Left lung (tissue), 10 donors: ENCODE data around the gene DNAJC6. TPM values are rescaled to one million over a fixed set of nuclear protein-coding genes. Genes with fewer than 3 reads are reported as not detected.
"Not testable (repeated sequence)": the region's sequence is repeated elsewhere in the genome, so short reads cannot be mapped to it uniquely, and the experiment has no call there.

Experiments used
- ATAC-seq: fragments of 200-7000 bp; cut with Tn5 transposase; one replicate; pipeline ENCODE4 v1.9.1; 2020; ENCODE audit warnings: moderate library complexity
- DNase-seq, 4 donors: peaks; one replicate each; pipeline ENCODE4 v3.0.0-alpha.2; 2013 to 2020
- H3K27ac ChIP-seq, 2 donors: fragments of 200-600 bp; sonication (generic) in 1 of 2; one replicate each; pipeline versions ENCODE4 v1.5.0 to v1.8.0; 2020 to 2021
- H3K27me3 ChIP-seq, 2 donors: fragments of 200-600 bp; sonication (generic) in 1 of 2; one replicate each; pipeline versions ENCODE4 v1.5.0 to v1.8.0; 2020 to 2021
- H3K36me3 ChIP-seq, 2 donors: fragments of 200-600 bp; sonication (generic) in 1 of 2; one replicate each; pipeline versions ENCODE4 v1.5.0 to v1.8.0; 2020 to 2021
- H3K4me1 ChIP-seq, 2 donors: fragments of 200-600 bp; one replicate each; pipeline ENCODE4 v1.8.0; 2021
- H3K4me3 ChIP-seq, 2 donors: fragments of 200-600 bp; sonication (generic) in 1 of 2; one replicate each; pipeline versions ENCODE4 v1.5.0 to v1.8.0; 2020 to 2021; ENCODE audit warnings: mild to moderate bottlenecking in 1 of 2
- H3K9me3 ChIP-seq, 2 donors: fragments of 200-600 bp; sonication (generic) in 1 of 2; one replicate each; pipeline versions ENCODE4 v1.5.0 to v1.8.0; 2020 to 2021
- intact Hi-C, 2 donors: fragments of 100-400 bp; cut with DNase I; formaldehyde crosslinking; loops; one replicate each; pipeline versions ENCODE4 v1.11.2 to v1.14.2; 2022
- polyA plus RNA-seq, 6 donors: library from polyadenylated mRNA; unstranded; fragments of 120-200 nt; gene quantifications; one replicate each; pipeline ENCODE4 v1.2.1, GENCODE V29; 2013; ENCODE audit not compliant: insufficient read length in 6 of 6
- total RNA-seq, 2 donors: library from RNA; stranded (reverse); fragmentation: NEBNext Ultra II Directional; extraction: Animal tissue kit (Norgen Biotek cat#: 25700); gene quantifications; one replicate each; pipeline ENCODE4 v1.2.1, GENCODE V29; 2021
- TF ChIP-seq, protein P1 (sequence below), 2 donors: fragments of 200-600 bp; sonication (generic) in 1 of 2; IDR thresholded peaks; one replicate each; pipeline versions ENCODE4 v1.5.0 to v1.8.0; 2021; ENCODE audit warnings: antibody characterized with exemption in 2 of 2
- donor health status: DM: no; HTN: yes; CAD: no.
- donor health status: DM: no; HTN: no; CAD: no.

Gene DNAJC6
- total and polyA plus RNA-seq, 8 donors = 2.3 to 4.6 (median 2.8) TPM

DNA sequence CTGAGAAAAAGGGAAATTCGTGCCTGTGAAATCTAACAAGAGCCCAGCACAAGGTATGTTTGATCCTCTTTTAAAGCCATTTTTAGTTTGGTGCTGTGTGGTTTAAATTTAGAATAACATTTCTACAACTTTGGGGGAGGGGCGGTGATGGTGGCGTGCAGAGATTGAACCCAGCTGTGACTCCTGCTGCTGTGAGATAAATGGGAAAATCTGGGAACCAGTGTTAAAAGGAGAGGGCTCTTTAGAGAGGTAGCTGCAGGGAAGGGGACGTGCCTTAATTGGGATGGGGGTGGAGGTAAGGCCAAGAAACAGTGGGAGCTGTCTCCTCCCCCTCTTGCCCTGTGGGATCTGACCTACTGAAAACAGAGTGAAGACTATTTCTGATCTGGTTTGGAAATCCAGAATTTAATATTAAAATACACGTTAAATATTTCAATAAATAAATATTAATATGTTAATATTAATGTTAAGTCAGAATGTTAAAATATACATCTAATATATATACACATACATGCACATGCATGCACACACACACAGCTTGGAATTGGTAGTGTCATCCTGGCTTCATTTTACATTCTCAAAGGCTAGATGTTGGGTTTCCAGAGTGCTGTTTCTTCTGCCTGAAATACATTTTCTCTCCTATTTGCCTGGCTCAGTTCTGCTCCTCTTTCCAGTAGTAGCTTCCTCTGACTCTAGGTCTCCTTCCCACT, 30.1 kb upstream of the DNAJC6 start:
- intact Hi-C loops = no loop called here
- no peaks in the 10 kb centered on the region for H3K27me3 ChIP-seq
- DNase-seq (peak in 2 of 4 donors; percentile 63 to 66), ATAC-seq (no peak)
- no peaks in the 10 kb centered on the region for H3K4me1 ChIP-seq
- TF ChIP-seq, protein P1, sequence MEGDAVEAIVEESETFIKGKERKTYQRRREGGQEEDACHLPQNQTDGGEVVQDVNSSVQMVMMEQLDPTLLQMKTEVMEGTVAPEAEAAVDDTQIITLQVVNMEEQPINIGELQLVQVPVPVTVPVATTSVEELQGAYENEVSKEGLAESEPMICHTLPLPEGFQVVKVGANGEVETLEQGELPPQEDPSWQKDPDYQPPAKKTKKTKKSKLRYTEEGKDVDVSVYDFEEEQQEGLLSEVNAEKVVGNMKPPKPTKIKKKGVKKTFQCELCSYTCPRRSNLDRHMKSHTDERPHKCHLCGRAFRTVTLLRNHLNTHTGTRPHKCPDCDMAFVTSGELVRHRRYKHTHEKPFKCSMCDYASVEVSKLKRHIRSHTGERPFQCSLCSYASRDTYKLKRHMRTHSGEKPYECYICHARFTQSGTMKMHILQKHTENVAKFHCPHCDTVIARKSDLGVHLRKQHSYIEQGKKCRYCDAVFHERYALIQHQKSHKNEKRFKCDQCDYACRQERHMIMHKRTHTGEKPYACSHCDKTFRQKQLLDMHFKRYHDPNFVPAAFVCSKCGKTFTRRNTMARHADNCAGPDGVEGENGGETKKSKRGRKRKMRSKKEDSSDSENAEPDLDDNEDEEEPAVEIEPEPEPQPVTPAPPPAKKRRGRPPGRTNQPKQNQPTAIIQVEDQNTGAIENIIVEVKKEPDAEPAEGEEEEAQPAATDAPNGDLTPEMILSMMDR (IDR thresholded peaks at IDR 0.05) = no peak
- H3K36me3 ChIP-seq = no peaks in the 10 kb centered on the region
- H3K4me3 ChIP-seq = no peak overlapping the region
- H3K27ac ChIP-seq = no peak overlapping the region
- H3K9me3 ChIP-seq = no peaks in the 10 kb centered on the region

DNA sequence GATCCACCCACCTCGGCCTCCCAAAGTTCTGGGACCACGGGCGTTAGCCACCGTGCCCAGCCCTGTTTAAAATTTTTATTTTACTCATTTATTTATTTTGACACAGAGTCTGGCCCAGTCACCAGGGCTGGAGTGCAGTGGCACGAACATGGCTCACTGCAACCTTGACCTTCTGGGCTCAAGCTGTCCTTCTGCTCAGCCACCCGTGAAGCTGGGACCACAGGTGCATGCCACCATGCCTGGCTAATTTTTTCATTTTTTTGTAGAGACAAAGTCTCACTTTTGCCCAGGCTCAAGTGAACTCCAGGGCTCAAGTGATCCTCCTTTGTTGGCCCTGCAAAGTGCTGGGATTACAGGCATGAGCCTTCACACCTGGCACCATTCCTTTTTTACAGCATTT, 27.5 kb upstream of the DNAJC6 start:
- no peaks in the 10 kb centered on the region for H3K4me1 ChIP-seq
- TF ChIP-seq, protein P1 (IDR thresholded peaks at IDR 0.05) = no peak
- H3K36me3 ChIP-seq = no peaks in the 10 kb centered on the region
- H3K27ac ChIP-seq = no peak overlapping the region
- H3K4me3 ChIP-seq = no peak overlapping the region
- ATAC-seq (no peak), DNase-seq (no peak)
- no peaks in the 10 kb centered on the region for H3K27me3 ChIP-seq
- intact Hi-C loops = no loop called here
- H3K9me3 ChIP-seq = no peaks in the 10 kb centered on the region

DNA sequence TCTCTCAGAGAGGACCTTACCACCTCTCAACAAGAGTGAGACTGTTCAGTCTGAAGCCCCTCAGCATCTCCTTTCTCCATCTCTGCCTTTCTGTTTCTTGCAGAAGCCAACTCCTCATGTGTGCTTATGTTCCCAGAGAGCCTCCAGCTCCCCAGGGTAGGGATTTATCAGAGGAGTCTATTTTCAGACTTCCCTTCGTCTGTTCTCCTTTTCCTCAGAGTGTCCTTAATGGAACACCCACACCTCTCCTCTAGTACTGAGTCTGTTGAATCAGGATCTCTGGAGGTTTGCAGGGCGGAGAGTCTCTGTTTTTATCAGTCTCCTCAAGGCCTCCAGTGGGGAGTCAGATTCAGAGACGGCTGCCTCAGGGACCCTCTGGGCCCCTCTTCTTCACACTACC, 25.1 kb upstream of the DNAJC6 start:
- Histone ChIP-seq H3K4me3 (no peak overlapping the region), H3K27me3 (no peaks in the 10 kb centered on the region), H3K9me3 (no peaks in the 10 kb centered on the region), H3K27ac (no peak overlapping the region), H3K4me1 (no peaks in the 10 kb centered on the region), H3K36me3 (no peaks in the 10 kb centered on the region)
- TF ChIP-seq, protein P1 (IDR thresholded peaks at IDR 0.05) = no peak
- ATAC-seq = no peak
- intact Hi-C loops = no loop called here
- no peak for DNase-seq

DNA sequence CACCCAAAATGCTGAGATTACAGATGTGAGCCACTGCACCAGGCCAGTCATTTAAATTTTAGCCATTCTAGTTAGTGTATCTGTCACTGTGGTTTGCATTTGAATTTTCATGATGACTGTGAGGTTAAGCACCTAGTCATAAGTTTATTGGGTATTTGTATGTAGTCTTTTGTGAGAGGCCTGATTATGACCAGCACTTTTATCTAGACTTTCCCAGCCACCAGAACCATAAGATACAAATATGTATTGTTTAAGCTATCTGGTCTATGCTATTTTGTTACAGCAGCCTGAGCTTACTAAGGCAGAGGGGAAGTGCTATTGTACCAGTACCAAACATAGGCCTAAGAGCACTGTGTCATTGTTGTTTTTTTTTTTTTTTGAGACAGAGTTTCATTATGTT, 19.9 kb upstream of the DNAJC6 start:
- no peak for DNase-seq
- H3K27me3 ChIP-seq = no peaks in the 10 kb centered on the region
- no peaks in the 10 kb centered on the region for H3K4me1 ChIP-seq
- no peak overlapping the region for H3K4me3 ChIP-seq
- no peaks in the 10 kb centered on the region for H3K9me3 ChIP-seq
- ATAC-seq = no peak
- intact Hi-C loops = no loop called here
- H3K36me3 ChIP-seq = no peaks in the 10 kb centered on the region
- H3K27ac ChIP-seq = no peak overlapping the region
- TF ChIP-seq, protein P1 (IDR thresholded peaks at IDR 0.05) = no peak

DNA sequence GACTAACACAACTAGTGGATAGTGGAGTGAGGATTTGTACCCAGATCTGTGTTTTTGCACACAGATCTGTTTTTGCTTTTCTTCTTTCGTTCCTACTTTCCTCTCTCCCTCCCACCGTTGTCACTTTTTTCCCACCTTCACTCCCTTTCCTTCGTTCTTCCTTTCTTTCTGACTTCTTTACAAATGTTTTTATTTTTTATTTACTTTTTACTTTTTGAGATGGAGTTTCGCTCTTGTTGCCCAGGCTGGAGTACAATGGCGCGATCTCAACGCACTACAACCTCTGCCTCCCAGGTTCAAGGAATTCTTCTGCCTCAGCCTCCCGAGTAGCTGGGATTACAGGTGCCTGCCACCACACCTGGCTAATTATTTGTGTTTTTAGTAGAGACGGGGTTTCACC, 17.5 kb upstream of the DNAJC6 start:
- DNase-seq, ATAC-seq, H3K36me3 ChIP-seq, H3K27ac ChIP-seq, H3K27me3 ChIP-seq, H3K9me3 ChIP-seq, intact Hi-C loops, H3K4me3 ChIP-seq, H3K4me1 ChIP-seq: not testable (repeated sequence)
